Effector memory CD4-positive, alpha-beta T cell (primary cell): ENCODE results near the gene TNFRSF13B.
"Not testable (repeated sequence)": the region's sequence is repeated elsewhere in the genome, so short reads cannot be mapped to it uniquely, and the experiment has no call there.

Experiments used
- DNase-seq, 3 donors: peaks; one replicate each; pipeline ENCODE4 v3.0.0-alpha.2; 2020
- H3K27ac ChIP-seq: 2 replicates; pipeline ENCODE4 v1.7.0; 2013; ENCODE audit warnings: mild to moderate bottlenecking, low read length, moderate library complexity; ENCODE audit not compliant: insufficient read depth, poor library complexity, severe bottlenecking
- H3K27me3 ChIP-seq: replicated peaks from 2 replicates; pipeline ENCODE4 v1.7.0; 2013; ENCODE audit warnings: mild to moderate bottlenecking, low read length; ENCODE audit not compliant: insufficient read depth, control insufficient read depth, poor library complexity, severe bottlenecking
- H3K36me3 ChIP-seq: 2 replicates; pipeline ENCODE4 v1.7.0; 2013; ENCODE audit warnings: mild to moderate bottlenecking, low read length, moderate library complexity; ENCODE audit not compliant: control insufficient read depth, insufficient read depth
- H3K4me1 ChIP-seq: 2 replicates; pipeline ENCODE4 v1.7.0; 2013; ENCODE audit warnings: low read length, mild to moderate bottlenecking; ENCODE audit not compliant: control insufficient read depth, insufficient read depth, poor library complexity, severe bottlenecking
- H3K4me3 ChIP-seq: 2 replicates; pipeline ENCODE4 v1.7.0; 2013; ENCODE audit warnings: low read length, low read depth, mild to moderate bottlenecking; ENCODE audit not compliant: insufficient read depth, poor library complexity, severe bottlenecking
- H3K9me3 ChIP-seq: 2 replicates; pipeline ENCODE4 v1.7.0; 2013; ENCODE audit warnings: mild to moderate bottlenecking, low read length, moderate library complexity; ENCODE audit not compliant: control insufficient read depth

TNFRSF13B gene

GRCh38 chr17:16908273-16908672 lies 63.6 kb downstream of the TNFRSF13B start:
- H3K4me1 ChIP-seq = no peaks in the 10 kb centered on the region
- H3K27ac ChIP-seq = no peak overlapping the region
- no peak for DNase-seq
- no peaks in the 10 kb centered on the region for H3K9me3 ChIP-seq
- H3K36me3 ChIP-seq = no peaks in the 10 kb centered on the region
- no peak overlapping the region for H3K4me3 ChIP-seq
- H3K27me3 ChIP-seq = no peaks in the 10 kb centered on the region

DNA sequence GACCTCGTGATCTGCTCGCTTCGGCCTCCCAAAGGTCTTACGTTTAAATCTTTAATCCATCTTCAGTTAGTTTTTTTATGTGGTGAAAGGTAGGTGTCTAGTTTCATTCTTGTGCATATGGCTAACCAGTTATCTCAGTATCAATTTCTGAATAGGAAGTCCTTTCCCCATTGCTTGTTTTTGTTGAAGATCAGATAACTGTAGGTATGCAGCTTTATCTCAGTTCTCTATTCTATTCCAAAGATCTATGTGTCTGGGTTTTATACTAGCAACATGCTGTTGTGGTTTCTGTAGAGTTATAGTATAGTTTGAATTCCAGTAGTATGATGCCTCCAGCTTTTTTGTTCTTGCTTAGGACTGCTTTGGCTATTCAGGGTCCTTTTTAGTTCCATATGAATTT lies 65.2 kb downstream of the TNFRSF13B start:
- DNase-seq = no peak
- H3K36me3 ChIP-seq = no peaks in the 10 kb centered on the region

GRCh38 chr17:16905593-16906191 lies 66.2 kb downstream of the TNFRSF13B start:
- Histone ChIP-seq H3K4me3 (no peak overlapping the region), H3K27me3 (peaks cover 3% of the 10 kb centered on the region), H3K9me3 (no peaks in the 10 kb centered on the region), H3K36me3 (no peaks in the 10 kb centered on the region), H3K27ac (no peak overlapping the region), H3K4me1 (no peaks in the 10 kb centered on the region)
- DNase-seq = no peak

More for the DNA sequence above, 65.2 kb downstream of the TNFRSF13B start:
- Histone ChIP-seq H3K4me1 (no peaks in the 10 kb centered on the region), H3K4me3 (no peak overlapping the region), H3K9me3 (no peaks in the 10 kb centered on the region), H3K27ac (no peak overlapping the region), H3K27me3 (peaks cover under 1% of the 10 kb centered on the region)

DNA sequence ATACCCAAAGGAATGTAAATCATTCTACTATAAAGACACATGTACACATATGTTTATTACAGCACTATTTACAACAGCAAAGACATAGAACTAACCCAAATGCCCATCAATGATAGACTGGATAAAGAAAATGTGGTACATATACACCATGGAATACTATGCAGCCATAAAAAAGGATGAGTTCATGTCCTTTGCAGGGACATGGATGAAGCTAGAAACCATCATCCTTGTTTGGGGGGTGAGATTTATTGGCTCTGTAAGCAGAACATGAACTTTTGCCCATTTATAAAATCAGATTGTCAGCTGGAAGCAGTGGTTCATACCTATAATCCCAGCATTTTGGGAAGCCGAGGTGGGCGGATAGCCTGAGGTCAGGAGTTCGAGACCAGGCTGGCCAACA lies 68.8 kb downstream of the TNFRSF13B start:
- DNase-seq, H3K4me1 ChIP-seq, H3K9me3 ChIP-seq: not testable (repeated sequence)

GRCh38 chr17:16900288-16900882 lies 71.5 kb downstream of the TNFRSF13B start:
- Histone ChIP-seq H3K9me3 (no peaks in the 10 kb centered on the region), H3K27me3 (peaks cover 3% of the 10 kb centered on the region), H3K36me3 (no peaks in the 10 kb centered on the region), H3K4me1 (no peaks in the 10 kb centered on the region), H3K4me3 (no peak overlapping the region), H3K27ac (no peak overlapping the region)
- no peak for DNase-seq

More for the DNA sequence above, 68.8 kb downstream of the TNFRSF13B start:
- not testable (repeated sequence) for H3K4me3 ChIP-seq, H3K27ac ChIP-seq, H3K27me3 ChIP-seq, H3K36me3 ChIP-seq

- H3K4me1 ChIP-seq, H3K9me3 ChIP-seq, H3K36me3 ChIP-seq, DNase-seq, H3K4me3 ChIP-seq, H3K27me3 ChIP-seq, H3K27ac ChIP-seq: not testable (repeated sequence)
These were observed 74.6 kb downstream of the TNFRSF13B start for GRCh38 chr17:16897211-16897896.

DNA sequence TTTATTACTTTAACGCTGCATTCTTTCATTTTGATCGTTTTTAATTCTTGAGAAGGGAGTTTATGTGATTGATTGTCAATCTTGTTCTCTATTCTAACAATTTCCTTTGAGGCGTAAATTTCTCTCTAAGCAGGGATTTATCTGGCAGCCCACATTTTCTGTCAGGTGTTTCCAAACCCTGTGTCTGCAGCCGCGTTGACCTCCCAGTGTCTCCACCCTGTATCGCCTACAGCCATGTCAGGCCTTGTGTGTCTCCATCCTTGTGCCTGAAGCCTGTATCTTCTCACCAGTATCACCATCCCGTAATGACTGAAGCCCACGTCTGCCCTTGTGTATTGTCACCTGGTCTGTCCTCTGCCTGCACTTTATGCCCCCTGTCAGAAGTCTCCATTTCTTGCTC lies 75.7 kb downstream of the TNFRSF13B start:
- not testable (repeated sequence) for DNase-seq, H3K9me3 ChIP-seq, H3K4me3 ChIP-seq, H3K27ac ChIP-seq, H3K4me1 ChIP-seq, H3K36me3 ChIP-seq, H3K27me3 ChIP-seq

DNA sequence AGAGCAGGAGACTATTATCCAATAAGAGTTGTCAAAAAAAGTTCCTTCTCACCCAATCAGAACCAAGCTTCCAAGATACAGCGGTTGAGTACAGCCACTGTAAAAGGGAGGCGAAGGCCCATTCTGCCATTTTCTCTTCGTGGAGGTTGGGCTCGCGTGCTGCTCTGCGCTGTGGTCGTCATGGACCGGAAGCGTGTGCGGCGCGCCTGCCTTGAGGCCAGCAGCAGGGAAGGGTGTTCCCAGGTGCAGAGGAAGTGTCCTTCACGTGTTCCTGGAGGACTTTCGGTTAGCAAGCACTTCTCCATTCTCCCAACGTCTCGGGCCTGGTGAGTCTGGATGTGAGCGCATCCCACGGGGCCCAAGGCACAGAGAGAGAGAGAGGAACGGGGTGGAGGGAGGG lies 78.4 kb downstream of the TNFRSF13B start:
- not testable (repeated sequence) for H3K4me1 ChIP-seq, H3K27ac ChIP-seq, H3K9me3 ChIP-seq, H3K36me3 ChIP-seq, H3K27me3 ChIP-seq, DNase-seq, H3K4me3 ChIP-seq

GRCh38 chr17:16892876-16893454 lies 79.0 kb downstream of the TNFRSF13B start:
- DNase-seq, H3K36me3 ChIP-seq, H3K4me1 ChIP-seq, H3K27ac ChIP-seq, H3K27me3 ChIP-seq, H3K4me3 ChIP-seq, H3K9me3 ChIP-seq: not testable (repeated sequence)

DNA sequence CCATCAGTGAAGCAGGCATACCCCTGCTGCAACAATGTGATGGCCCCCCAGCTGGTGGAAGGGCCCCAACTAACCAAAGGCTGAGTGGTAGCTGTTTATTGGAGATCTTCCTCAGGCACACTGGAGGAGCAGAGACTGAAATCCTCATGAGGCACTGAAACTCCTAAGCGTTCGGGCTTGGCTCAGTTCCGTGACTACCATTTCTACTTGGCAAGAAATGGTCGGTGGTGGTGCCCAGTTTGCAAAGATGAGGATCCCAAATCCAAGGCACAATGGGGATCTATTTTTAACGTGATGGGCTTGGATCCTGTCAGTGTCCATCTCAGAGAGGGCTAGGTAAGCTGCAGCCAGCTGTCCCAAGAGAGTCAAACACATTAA lies 82.8 kb downstream of the TNFRSF13B start:
- Histone ChIP-seq H3K4me1 (no peaks in the 10 kb centered on the region), H3K9me3 (no peaks in the 10 kb centered on the region), H3K27ac (no peak overlapping the region), H3K36me3 (no peaks in the 10 kb centered on the region), H3K27me3 (no peaks in the 10 kb centered on the region), H3K4me3 (no peak overlapping the region)
- no peak for DNase-seq
